ENCODE data around the gene RPS27A. TPM values are rescaled to one million over a fixed set of nuclear protein-coding genes. Genes with fewer than 3 reads are reported as not detected.

The RPS27A gene
- total and polyA plus RNA-seq, 2 donors (not counting 1 experiment from before 2014, with no cell fraction given): 1,678 to 3,107 TPM

DNA sequence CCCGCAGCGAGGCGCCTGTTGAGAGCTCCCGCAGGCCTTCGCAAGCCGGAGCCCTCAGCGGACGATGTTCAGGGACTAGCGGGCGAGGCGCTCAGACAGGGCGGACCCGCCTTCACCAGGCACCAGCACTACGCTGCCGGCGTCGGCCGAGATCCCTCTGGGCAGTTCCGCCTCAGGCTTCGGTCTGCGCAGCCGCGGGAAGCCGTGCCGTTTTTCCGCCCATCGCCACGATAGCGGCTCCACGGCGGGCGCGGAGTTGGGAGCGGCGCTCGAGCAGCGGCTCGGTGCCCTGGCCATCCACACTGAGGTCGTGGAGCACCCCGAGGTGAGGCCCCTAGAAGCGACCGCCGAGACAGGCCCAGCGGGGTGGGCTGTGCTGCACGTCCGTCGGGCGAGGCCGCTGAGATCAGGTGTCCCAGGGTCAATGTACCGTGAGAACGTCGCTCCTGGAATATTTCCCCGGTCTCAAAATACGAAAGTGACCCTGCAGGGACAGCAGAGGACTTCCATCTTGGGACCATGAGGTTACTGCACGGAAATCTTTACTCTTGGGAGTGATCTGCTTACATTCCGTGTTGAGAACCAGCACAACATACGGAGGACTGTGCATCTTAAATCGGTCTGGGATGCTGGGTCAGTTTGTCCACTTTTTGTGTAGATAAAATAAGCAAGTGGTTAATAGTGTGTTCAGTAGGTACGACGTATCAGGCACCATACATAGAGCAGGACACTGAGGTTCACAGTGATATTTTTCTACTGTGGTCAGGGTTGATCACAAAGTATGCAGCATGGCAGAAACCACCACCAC is 49.8 kb downstream of the RPS27A start:
- Mint-ChIP-seq H3K27ac (peak overlapping the region; percentile 99), H3K4me1 (peaks cover 24% of the 10 kb centered on the region), H3K4me3 (peak overlapping the region; percentile 93), H3K9me3 (ENCODE audit: insufficient read depth) (no peaks in the 10 kb centered on the region), H3K27me3 (no peaks in the 10 kb centered on the region)
- Histone ChIP-seq H3K4me1 (ENCODE audit: control insufficient read depth in 2 of 2, insufficient read depth in 2 of 2, low read length in 2 of 2) (peaks cover 11 to 18% of the 10 kb centered on the region in 2 donors), H3K4me2 (replicated peaks; ENCODE audit: low read depth, low read length, poor library complexity, severe bottlenecking) (peak overlapping the region; percentile 73), H3K27me3 (replicated peaks in 1 of 4; ENCODE audit: control extremely low read depth in 1 of 4, control insufficient read depth in 3 of 4, insufficient read depth in 4 of 4, low read length in 3 of 4) (no peaks in the 10 kb centered on the region), H3K79me2 (ENCODE audit: control insufficient read depth, insufficient read depth, low read length) (peaks cover 7% of the 10 kb centered on the region), H3K27ac (ENCODE audit: low read length in 2 of 2) (peak overlapping the region; percentile 82 to 89), H4K20me1 (ENCODE audit: control insufficient read depth, insufficient read depth, low read length, poor library complexity, severe bottlenecking) (no peaks in the 10 kb centered on the region), H3K4me3 (ENCODE audit: control extremely low read depth in 1 of 5, extremely low read depth in 1 of 5, insufficient read depth in 1 of 5, low read depth in 2 of 5, low read length in 4 of 5) (peak overlapping the region; percentile 76 to 92 (median 87)), H2AFZ (ENCODE audit: insufficient read depth, low read depth, low read length, poor library complexity, severe bottlenecking) (peak overlapping the region; percentile 98), H3K9ac (ENCODE audit: low read length) (peak overlapping the region; percentile 75), H3K9me3 (ENCODE audit: control extremely low read depth in 1 of 3, control insufficient read depth in 2 of 3, insufficient read depth in 1 of 3, low read length in 2 of 3) (no peaks in the 10 kb centered on the region), H3K36me3 (replicated peaks in 1 of 2; ENCODE audit: control extremely low read depth in 1 of 2, control insufficient read depth in 1 of 2, extremely low read depth in 1 of 2, insufficient read depth in 2 of 2, low read length in 1 of 2) (no peaks in the 10 kb centered on the region)
- CTCF ChIA-PET: no interaction called here
- WGBS (ENCODE audit: insufficient coverage): under 1% methylated on average over 59 of the region's 60 CpGs
- peak; percentile 99 for ATAC-seq (ENCODE audit: low read depth)
- POLR2A ChIA-PET: interaction anchor here (1.0 kb wide), 1 partner anchor 50 kb away, joined by 4 read pairs; the partner anchor contains the start of genes CLHC1 and RPS27A
- TF ChIP-seq, protein P1, sequence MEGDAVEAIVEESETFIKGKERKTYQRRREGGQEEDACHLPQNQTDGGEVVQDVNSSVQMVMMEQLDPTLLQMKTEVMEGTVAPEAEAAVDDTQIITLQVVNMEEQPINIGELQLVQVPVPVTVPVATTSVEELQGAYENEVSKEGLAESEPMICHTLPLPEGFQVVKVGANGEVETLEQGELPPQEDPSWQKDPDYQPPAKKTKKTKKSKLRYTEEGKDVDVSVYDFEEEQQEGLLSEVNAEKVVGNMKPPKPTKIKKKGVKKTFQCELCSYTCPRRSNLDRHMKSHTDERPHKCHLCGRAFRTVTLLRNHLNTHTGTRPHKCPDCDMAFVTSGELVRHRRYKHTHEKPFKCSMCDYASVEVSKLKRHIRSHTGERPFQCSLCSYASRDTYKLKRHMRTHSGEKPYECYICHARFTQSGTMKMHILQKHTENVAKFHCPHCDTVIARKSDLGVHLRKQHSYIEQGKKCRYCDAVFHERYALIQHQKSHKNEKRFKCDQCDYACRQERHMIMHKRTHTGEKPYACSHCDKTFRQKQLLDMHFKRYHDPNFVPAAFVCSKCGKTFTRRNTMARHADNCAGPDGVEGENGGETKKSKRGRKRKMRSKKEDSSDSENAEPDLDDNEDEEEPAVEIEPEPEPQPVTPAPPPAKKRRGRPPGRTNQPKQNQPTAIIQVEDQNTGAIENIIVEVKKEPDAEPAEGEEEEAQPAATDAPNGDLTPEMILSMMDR (IDR thresholded peaks at IDR 0.05): no peak
- no peak for TF ChIP-seq EZH2 (IDR thresholded peaks at IDR 0.05; ENCODE audit: borderline replicate concordance, insufficient read depth, low read depth, low read length, poor library complexity, severe bottlenecking)
- peak; percentile 91 for DNase-seq
- intact Hi-C loops (cut with micrococcal nuclease): loop anchor here (1.0 to 5.0 kb wide), 9 partner anchors 13 to 952 kb away; partner anchors contain the start of genes CFAP36, CLHC1, EML6 and MTIF2

DNA sequence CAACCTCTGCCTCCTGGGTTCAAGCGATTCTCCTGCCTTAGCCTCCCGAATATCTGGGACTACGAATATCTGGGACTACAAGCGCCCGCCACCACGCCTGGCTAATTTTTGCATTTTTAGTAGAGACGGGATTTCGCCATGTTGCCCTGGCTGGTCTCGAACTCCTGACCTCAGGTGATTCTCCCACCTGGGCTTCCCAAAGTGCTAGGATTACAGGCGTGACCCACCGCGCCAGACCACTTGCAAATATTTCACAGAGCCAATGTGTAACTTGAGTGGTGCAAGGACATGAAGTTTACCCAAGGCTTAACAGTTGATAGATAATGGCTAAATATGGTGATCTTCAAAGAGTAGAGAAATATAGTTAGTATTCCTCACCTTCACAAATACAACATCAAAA is 50.6 kb downstream of the RPS27A start:
- H3K9me3 Mint-ChIP-seq (ENCODE audit: insufficient read depth): no peaks in the 10 kb centered on the region
- Histone ChIP-seq H3K27me3 (replicated peaks in 1 of 4; ENCODE audit: control extremely low read depth in 1 of 4, control insufficient read depth in 3 of 4, insufficient read depth in 4 of 4, low read length in 3 of 4) (no peaks in the 10 kb centered on the region), H3K4me3 (ENCODE audit: control extremely low read depth in 1 of 5, extremely low read depth in 1 of 5, insufficient read depth in 1 of 5, low read depth in 2 of 5, low read length in 4 of 5) (peak overlapping the region in 2 of 5 experiments; percentile 87 to 90), H3K4me2 (replicated peaks; ENCODE audit: low read depth, low read length, poor library complexity, severe bottlenecking) (peak overlapping the region; percentile 73), H3K36me3 (replicated peaks in 1 of 2; ENCODE audit: control extremely low read depth in 1 of 2, control insufficient read depth in 1 of 2, extremely low read depth in 1 of 2, insufficient read depth in 2 of 2, low read length in 1 of 2) (no peaks in the 10 kb centered on the region), H3K4me1 (ENCODE audit: control insufficient read depth in 2 of 2, insufficient read depth in 2 of 2, low read length in 2 of 2) (peaks cover 11 to 18% of the 10 kb centered on the region in 2 donors), H4K20me1 (ENCODE audit: control insufficient read depth, insufficient read depth, low read length, poor library complexity, severe bottlenecking) (no peaks in the 10 kb centered on the region), H3K9me3 (ENCODE audit: control extremely low read depth in 1 of 3, control insufficient read depth in 2 of 3, insufficient read depth in 1 of 3, low read length in 2 of 3) (no peaks in the 10 kb centered on the region), H3K27ac (ENCODE audit: low read length in 2 of 2) (no peak overlapping the region), H3K9ac (ENCODE audit: low read length) (peak overlapping the region; percentile 75), H2AFZ (ENCODE audit: insufficient read depth, low read depth, low read length, poor library complexity, severe bottlenecking) (no peak overlapping the region), H3K79me2 (ENCODE audit: control insufficient read depth, insufficient read depth, low read length) (peaks cover 7% of the 10 kb centered on the region)
- ChIA-PET CTCF (no interaction called here), POLR2A (no interaction called here)
- H3K4me1 Mint-ChIP-seq: peaks cover 24% of the 10 kb centered on the region
- TF ChIP-seq EZH2 (IDR thresholded peaks at IDR 0.05; ENCODE audit: borderline replicate concordance, insufficient read depth, low read depth, low read length, poor library complexity, severe bottlenecking): no peak
- TF ChIP-seq, protein P1 (IDR thresholded peaks at IDR 0.05): no peak
- no peak for ATAC-seq (ENCODE audit: low read depth)
- no peak for DNase-seq
- 95% methylated on average over 12 of the region's 12 CpGs for WGBS (ENCODE audit: insufficient coverage)
- intact Hi-C loops (cut with micrococcal nuclease): loop anchor here (2.0 to 5.0 kb wide), 5 partner anchors 60 to 952 kb away; partner anchors contain the start of genes CFAP36 and EML6
- H3K27me3 Mint-ChIP-seq: no peaks in the 10 kb centered on the region
- H3K4me3 Mint-ChIP-seq: peak overlapping the region; percentile 93
- peak overlapping the region; percentile 3 for H3K27ac Mint-ChIP-seq
